Embryonic facial prominence (tissue), 1 donor: ENCODE data around the gene TWSG1.
"Not testable (repeated sequence)": the region's sequence is repeated elsewhere in the genome, so short reads cannot be mapped to it uniquely, and the experiment has no call there.

Experiments used
- DNase-seq: peaks from one replicate; pipeline ENCODE4 v3.0.0-alpha.2; 2016; ENCODE audit errors: extremely low spot score

TWSG1 gene

GRCh38 chr18:9424235-9424634 is 89.7 kb downstream of the TWSG1 start:
- DNase-seq, result not testable (repeated sequence)

- DNase-seq, result no peak
Observed at GRCh38 chr18:9426753-9427152, 92.2 kb downstream of the TWSG1 start.

GRCh38 chr18:9428301-9428706 is 93.7 kb downstream of the TWSG1 start:
- no peak for DNase-seq

GRCh38 chr18:9428862-9429661 is 94.5 kb downstream of the TWSG1 start:
- no peak for DNase-seq

- no peak for DNase-seq
Observed at GRCh38 chr18:9429662-9429993, 95.1 kb downstream of the TWSG1 start.

GRCh38 chr18:9430315-9430714 is 95.7 kb downstream of the TWSG1 start:
- not testable (repeated sequence) for DNase-seq

- DNase-seq, result no peak
Observed at GRCh38 chr18:9431296-9431695, 96.7 kb downstream of the TWSG1 start.

GRCh38 chr18:9433122-9433521 is 98.5 kb downstream of the TWSG1 start:
- DNase-seq, result not testable (repeated sequence)

GRCh38 chr18:9433671-9434121 is 99.1 kb downstream of the TWSG1 start:
- peak; percentile 49 for DNase-seq

GRCh38 chr18:9434122-9434701 is 99.6 kb downstream of the TWSG1 start:
- no peak for DNase-seq

- no peak for DNase-seq
Observed at GRCh38 chr18:9435041-9435440, 100.5 kb downstream of the TWSG1 start.

- DNase-seq, result no peak
Observed at GRCh38 chr18:9436206-9436929, 101.8 kb downstream of the TWSG1 start.

GRCh38 chr18:9437021-9437437 is 102.5 kb downstream of the TWSG1 start:
- peak; percentile 54 for DNase-seq

- DNase-seq, result no peak
Observed at GRCh38 chr18:9437672-9438071, 103.1 kb downstream of the TWSG1 start.

- DNase-seq, result no peak
Observed at GRCh38 chr18:9441061-9441460, 106.5 kb downstream of the TWSG1 start.

GRCh38 chr18:9444549-9444948 is 110.0 kb downstream of the TWSG1 start:
- DNase-seq, result no peak

- no peak for DNase-seq
Observed at GRCh38 chr18:9446839-9447238, 112.3 kb downstream of the TWSG1 start.

GRCh38 chr18:9447334-9447733 is 112.8 kb downstream of the TWSG1 start:
- no peak for DNase-seq

GRCh38 chr18:9449600-9450414 is 115.2 kb downstream of the TWSG1 start:
- DNase-seq, result no peak

GRCh38 chr18:9450920-9451319 is 116.3 kb downstream of the TWSG1 start:
- DNase-seq, result not testable (repeated sequence)
